GM23248 (cell line): Measurements from ENCODE around the gene CDC42SE2. TPM values are rescaled to one million over a fixed set of nuclear protein-coding genes. Genes with fewer than 3 reads are reported as not detected.
"Not testable (repeated sequence)": the region's sequence is repeated elsewhere in the genome, so short reads cannot be mapped to it uniquely, and the experiment has no call there.

Experiments used
- DNase-seq: peaks from one replicate; pipeline ENCODE4 v3.0.0-alpha.2; 2015
- H2AFZ ChIP-seq: fragments of 200-600 bp; sonication (generic); 2 replicates; pipeline ENCODE4 v1.6.1; 2016; ENCODE audit warnings: antibody characterized with exemption
- H3F3A ChIP-seq: fragments of 200-600 bp; sonication (generic); 2 replicates; pipeline ENCODE4 v1.6.1; 2016; ENCODE audit warnings: mild to moderate bottlenecking, antibody characterized with exemption, mixed run types; ENCODE audit not compliant: insufficient read depth
- H3K27ac ChIP-seq: fragments of 200-600 bp; sonication (generic); 2 replicates; pipeline ENCODE4 v1.5.1; 2016; ENCODE audit warnings: mild to moderate bottlenecking
- H3K27me3 ChIP-seq: fragments of 200-600 bp; sonication (generic); replicated peaks from 2 replicates; pipeline ENCODE4 v1.6.1; 2016; ENCODE audit warnings: mild to moderate bottlenecking; ENCODE audit not compliant: insufficient read depth
- H3K36me3 ChIP-seq: fragments of 200-600 bp; sonication (generic); 2 replicates; pipeline ENCODE4 v1.6.1; 2016; ENCODE audit warnings: low read depth, mild to moderate bottlenecking
- H3K4me1 ChIP-seq: fragments of 200-600 bp; sonication (generic); 2 replicates; pipeline ENCODE4 v1.6.1; 2016; ENCODE audit warnings: mild to moderate bottlenecking; ENCODE audit not compliant: insufficient read depth
- H3K4me2 ChIP-seq: fragments of 200-600 bp; sonication (generic); one replicate; pipeline ENCODE4 v1.6.1; 2016; ENCODE audit warnings: mild to moderate bottlenecking; ENCODE audit not compliant: unreplicated experiment
- H3K4me3 ChIP-seq: fragments of 200-600 bp; sonication (generic); 2 replicates; pipeline ENCODE4 v1.5.1; 2016; ENCODE audit warnings: mild to moderate bottlenecking
- H3K79me2 ChIP-seq: fragments of 200-600 bp; sonication (generic); 2 replicates; pipeline ENCODE4 v1.6.1; 2016; ENCODE audit warnings: mild to moderate bottlenecking; ENCODE audit not compliant: insufficient read depth
- H3K9ac ChIP-seq: fragments of 200-600 bp; sonication (generic); 2 replicates; pipeline ENCODE4 v1.6.1; 2016; ENCODE audit warnings: mild to moderate bottlenecking
- H3K9me2 ChIP-seq: fragments of 200-600 bp; sonication (generic); 2 replicates; pipeline ENCODE4 v1.6.1; 2016; ENCODE audit warnings: mixed run types, mild to moderate bottlenecking, moderate library complexity; ENCODE audit not compliant: insufficient read depth
- H3K9me3 ChIP-seq: fragments of 200-600 bp; sonication (generic); one replicate; pipeline ENCODE4 v1.6.1; 2017; ENCODE audit warnings: low read depth
- H4K20me1 ChIP-seq: fragments of 200-600 bp; sonication (generic); 2 replicates; pipeline ENCODE4 v1.6.0; 2016; ENCODE audit not compliant: insufficient read depth
- EZH2 ChIP-seq: fragments of 200-600 bp; sonication (generic); IDR thresholded peaks from 2 replicates; pipeline ENCODE4 v1.6.1; 2018; ENCODE audit warnings: antibody characterized with exemption, mild to moderate bottlenecking; ENCODE audit not compliant: insufficient read depth, poor library complexity, severe bottlenecking
- EZH2phosphoT487 ChIP-seq: fragments of 200-600 bp; sonication (generic); IDR thresholded peaks from 2 replicates; pipeline ENCODE4 v1.6.1; 2018; ENCODE audit warnings: antibody characterized with exemption, moderate library complexity, mild to moderate bottlenecking, low read depth; ENCODE audit not compliant: insufficient read depth
- WGBS, 2 experiments: methylation state at CpG; one replicate each; pipeline ENCODE4 v1.1.6; 2015 to 2017; ENCODE audit warnings: low lambda C conversion rate in 2 of 2, low coverage in 1 of 2; ENCODE audit errors: missing lambda C conversion rate in 2 of 2; 5-methylcytosine and 5-hydroxymethylcytosine counted together
- in situ Hi-C: fragments of 300-500 bp; cut with MboI; formaldehyde crosslinking; loops from 2 replicates; pipeline ENCODE4 v1.15.0; 2020
- polyA plus RNA-seq: library from polyadenylated mRNA; unstranded; fragments of >200 nt; fragmentation: Nextera tagmentation; extraction: Ambion mirVana; gene quantifications from 2 replicates; pipeline ENCODE4 v1.2.1, GENCODE V29; 2016
- total RNA-seq: library from RNA; depleted of rRNA; stranded (reverse); fragments of >200 nt; shearing (Covaris generic); gene quantifications from 2 replicates; pipeline ENCODE4 v1.2.3, GENCODE V29; 2014

CDC42SE2 gene
- total and polyA plus RNA-seq, 2 experiments from 2014 or later: 13.7 to 17.5 TPM

GRCh38 chr5:131394128-131394527 lies 130.3 kb downstream of the CDC42SE2 start:
- Histone ChIP-seq H3K4me3 (no peak overlapping the region), H3F3A (no peaks in the 10 kb centered on the region), H3K9me3 (no peaks in the 10 kb centered on the region), H3K79me2 (no peaks in the 10 kb centered on the region), H3K4me2 (no peak overlapping the region), H2AFZ (no peak overlapping the region), H3K4me1 (no peaks in the 10 kb centered on the region), H3K36me3 (peaks cover 40% of the 10 kb centered on the region; the same call in 1 of the 2 replicates), H3K27ac (no peak overlapping the region), H3K9me2 (no peaks in the 10 kb centered on the region), H3K9ac (no peak overlapping the region), H3K27me3 (no peaks in the 10 kb centered on the region), H4K20me1 (no peaks in the 10 kb centered on the region)
- TF ChIP-seq EZH2phosphoT487 (no peak), EZH2 (no peak)
- DNase-seq: no peak
- in situ Hi-C loops: no loop called here
- WGBS, 2 experiments: 98 to 100% methylated on average over 4 of the region's 4 CpGs

DNA sequence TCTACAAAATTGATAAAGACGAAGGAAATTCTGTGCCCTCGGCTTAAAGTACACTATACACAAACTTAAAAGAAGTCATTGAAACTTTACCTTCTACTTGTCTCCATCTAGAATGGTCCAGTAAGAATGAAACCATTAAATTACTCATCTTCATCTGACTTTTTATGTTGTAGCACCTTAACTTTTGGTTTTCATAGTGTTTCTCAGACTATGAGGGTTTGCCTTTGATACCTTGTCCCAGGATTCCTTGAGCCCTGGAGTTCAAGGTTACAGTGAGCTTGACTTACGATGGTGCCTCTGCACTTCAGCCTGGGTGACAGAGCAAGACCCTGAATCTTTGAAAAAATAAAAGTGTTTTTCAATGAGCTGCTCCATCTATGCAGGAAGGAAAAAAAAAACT lies 132.2 kb downstream of the CDC42SE2 start:
- WGBS, 2 experiments: 90 to 96% methylated on average over 3 of the region's 3 CpGs
- H3K36me3 ChIP-seq: peaks cover 44% of the 10 kb centered on the region
- H4K20me1 ChIP-seq: no peaks in the 10 kb centered on the region
- no peak for TF ChIP-seq EZH2phosphoT487
- no peak for TF ChIP-seq EZH2
- H3K9ac ChIP-seq: no peak overlapping the region
- no peaks in the 10 kb centered on the region for H3F3A ChIP-seq
- no peak overlapping the region for H3K4me3 ChIP-seq
- H3K9me2 ChIP-seq: no peaks in the 10 kb centered on the region
- H3K4me2 ChIP-seq: no peak overlapping the region
- in situ Hi-C loops: no loop called here
- no peak overlapping the region for H2AFZ ChIP-seq
- H3K4me1 ChIP-seq: no peaks in the 10 kb centered on the region
- DNase-seq: no peak
- no peaks in the 10 kb centered on the region for H3K27me3 ChIP-seq
- H3K27ac ChIP-seq: no peak overlapping the region
- H3K79me2 ChIP-seq: no peaks in the 10 kb centered on the region
- H3K9me3 ChIP-seq: no peaks in the 10 kb centered on the region

DNA sequence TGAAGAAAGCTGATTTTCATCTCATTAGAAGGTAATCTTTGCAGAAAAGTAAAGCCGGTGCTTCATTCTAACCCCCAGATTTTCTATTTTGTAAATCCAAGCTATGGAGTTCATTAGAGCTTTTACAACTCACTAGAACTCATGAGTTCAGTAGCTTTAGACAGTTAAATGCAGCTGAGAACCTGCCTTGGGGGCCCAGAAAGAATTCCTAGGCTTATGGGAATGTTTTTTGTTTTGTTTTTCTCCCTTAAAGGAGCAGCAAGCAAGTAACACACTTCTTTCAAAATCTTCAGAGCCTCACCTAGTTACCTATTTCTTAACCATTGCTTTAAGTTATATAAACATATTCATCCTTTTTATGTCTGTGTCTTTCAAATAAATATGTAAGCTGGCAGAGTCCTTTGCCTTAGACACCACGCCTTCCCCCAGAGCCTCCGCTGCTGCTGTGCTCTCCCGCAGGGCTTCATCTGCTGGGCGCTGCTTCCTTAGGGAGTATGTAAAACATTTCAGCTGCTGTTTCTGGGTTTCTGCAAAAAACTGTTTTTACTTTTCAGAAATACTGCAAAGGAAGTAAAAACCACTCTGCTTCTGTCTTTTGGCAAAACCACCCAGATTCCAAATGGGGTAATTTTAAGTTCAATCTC lies 132.9 kb downstream of the CDC42SE2 start:
- H3K9me2 ChIP-seq: no peaks in the 10 kb centered on the region
- no peaks in the 10 kb centered on the region for H3K79me2 ChIP-seq
- peaks cover 44% of the 10 kb centered on the region for H3K36me3 ChIP-seq
- in situ Hi-C loops: no loop called here
- no peaks in the 10 kb centered on the region for H3K27me3 ChIP-seq
- H3F3A ChIP-seq: no peaks in the 10 kb centered on the region
- no peaks in the 10 kb centered on the region for H4K20me1 ChIP-seq
- no peaks in the 10 kb centered on the region for H3K9me3 ChIP-seq
- TF ChIP-seq EZH2phosphoT487 (no peak), EZH2 (no peak)
- H3K9ac ChIP-seq: no peak overlapping the region
- H3K4me1 ChIP-seq: no peaks in the 10 kb centered on the region
- no peak overlapping the region for H3K4me3 ChIP-seq
- no peak overlapping the region for H3K27ac ChIP-seq
- H3K4me2 ChIP-seq: no peak overlapping the region
- DNase-seq: no peak
- 89 to 91% methylated on average over 5 of the region's 5 CpGs for WGBS, 2 experiments
- no peak overlapping the region for H2AFZ ChIP-seq

DNA sequence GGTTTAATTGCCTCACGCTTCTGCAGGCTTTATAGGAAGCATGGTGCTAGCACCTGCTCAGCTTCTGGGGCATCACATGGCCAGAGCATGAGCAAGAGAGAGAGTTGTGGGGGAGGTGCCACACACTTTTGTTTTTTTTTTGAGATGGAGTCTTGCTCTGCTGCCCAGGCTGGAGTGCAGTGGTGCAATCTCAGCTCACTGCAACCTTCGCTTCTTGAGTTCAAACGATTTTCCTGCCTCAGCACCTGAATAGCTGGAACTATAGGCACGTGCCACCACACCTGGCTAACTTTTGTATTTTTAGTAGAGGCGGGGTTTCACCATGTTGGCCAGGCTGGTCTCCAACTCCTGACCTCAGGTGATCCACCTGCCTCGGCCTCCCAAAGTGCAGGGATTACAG lies 135.2 kb downstream of the CDC42SE2 start:
- WGBS, 2 experiments: 98% methylated on average over 6 of the region's 6 CpGs
- H3K4me1 ChIP-seq, H3K4me3 ChIP-seq, H2AFZ ChIP-seq, H3K9me2 ChIP-seq, DNase-seq, H3K79me2 ChIP-seq, H3K4me2 ChIP-seq, H3K9ac ChIP-seq, H3K27me3 ChIP-seq, H3K9me3 ChIP-seq, H3F3A ChIP-seq, H4K20me1 ChIP-seq, H3K27ac ChIP-seq, in situ Hi-C loops: not testable (repeated sequence)
- peaks cover 48% of the 10 kb centered on the region for H3K36me3 ChIP-seq

DNA sequence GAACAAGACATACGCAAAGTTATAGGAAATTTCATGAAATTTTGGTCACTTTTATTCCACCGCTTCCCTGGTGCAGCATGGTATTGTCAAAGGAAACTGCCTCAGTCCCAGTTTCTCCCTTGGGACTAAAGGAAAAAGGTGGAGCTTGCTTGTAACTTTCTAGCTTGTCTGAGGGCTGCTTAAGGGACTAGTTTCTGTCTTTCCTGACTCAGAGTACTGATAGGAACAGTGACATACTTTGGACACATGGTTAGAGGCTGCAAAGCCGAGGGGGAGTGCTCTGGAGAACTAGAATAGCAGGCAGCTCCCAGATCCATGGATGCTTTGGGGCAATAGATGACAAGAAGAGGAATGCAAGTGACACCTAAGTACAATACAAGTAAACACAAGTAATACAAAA lies 136.7 kb downstream of the CDC42SE2 start:
- no peak for DNase-seq
- in situ Hi-C loops: no loop called here
- Histone ChIP-seq H3K9me3 (no peaks in the 10 kb centered on the region), H3K9ac (no peak overlapping the region), H3F3A (no peaks in the 10 kb centered on the region), H3K4me3 (no peak overlapping the region), H3K27me3 (no peaks in the 10 kb centered on the region), H3K4me2 (no peak overlapping the region), H4K20me1 (no peaks in the 10 kb centered on the region), H2AFZ (no peak overlapping the region), H3K9me2 (no peaks in the 10 kb centered on the region), H3K27ac (no peak overlapping the region), H3K79me2 (no peaks in the 10 kb centered on the region), H3K36me3 (peaks cover 46% of the 10 kb centered on the region), H3K4me1 (no peaks in the 10 kb centered on the region)
- TF ChIP-seq EZH2 (no peak), EZH2phosphoT487 (no peak)
- 86 to 87% methylated on average over 3 of the region's 3 CpGs for WGBS, 2 experiments
